GM19372 (cell line): ENCODE measurements around the gene CHKB.
"Not testable (repeated sequence)": the region's sequence is repeated elsewhere in the genome, so short reads cannot be mapped to it uniquely, and the experiment has no call there.

Source experiments
- ATAC-seq: cut with Tn5 transposase; IDR thresholded peaks from one replicate; pipeline ENCODE4 v1.9.1; 2021; ENCODE audit warnings: mild to moderate bottlenecking, low read depth, moderate library complexity; ENCODE audit not compliant: unreplicated experiment

The CHKB gene

GRCh38 chr22:50551160-50551752 is 31.4 kb downstream of the CHKB start:
- ATAC-seq = no peak

- ATAC-seq = no peak
Observed at GRCh38 chr22:50550395-50550794, 32.3 kb downstream of the CHKB start.

- ATAC-seq = no peak
Observed at GRCh38 chr22:50548921-50549790, 33.5 kb downstream of the CHKB start.

- no peak for ATAC-seq
Observed at GRCh38 chr22:50548040-50548920, 34.4 kb downstream of the CHKB start.

- ATAC-seq = no peak
Observed at GRCh38 chr22:50547263-50547985, 35.2 kb downstream of the CHKB start.

GRCh38 chr22:50546326-50547262 is 36.1 kb downstream of the CHKB start:
- ATAC-seq = no peak

- no peak for ATAC-seq
Observed at GRCh38 chr22:50545522-50546325, 36.9 kb downstream of the CHKB start, which contains the start of gene KLHDC7B. KLHDC7B (plus strand) TSS chr22:50545899; CDS start chr22:50546244, 345 bp downstream.

GRCh38 chr22:50544746-50545253 is 37.8 kb downstream of the CHKB start:
- ATAC-seq = no peak

GRCh38 chr22:50544078-50544745 is 38.4 kb downstream of the CHKB start:
- no peak for ATAC-seq

GRCh38 chr22:50542416-50542927 is 40.2 kb downstream of the CHKB start:
- ATAC-seq = no peak

- ATAC-seq = not testable (repeated sequence)
Observed at GRCh38 chr22:50541667-50542026, 41.0 kb downstream of the CHKB start.

- no peak for ATAC-seq
Observed at GRCh38 chr22:50540381-50540780, 42.3 kb downstream of the CHKB start.

- ATAC-seq = no peak
Observed at GRCh38 chr22:50537765-50538164, 44.9 kb downstream of the CHKB start.

- ATAC-seq = no peak
Observed at GRCh38 chr22:50536226-50536625, 46.4 kb downstream of the CHKB start.

- no peak for ATAC-seq
Observed at GRCh38 chr22:50535113-50535512, 47.5 kb downstream of the CHKB start.

- not testable (repeated sequence) for ATAC-seq
Observed at GRCh38 chr22:50533856-50534711, 48.6 kb downstream of the CHKB start.
